NT2/D1 (cell line): Measurements from ENCODE around the gene SLC28A3.

ENCODE experiments used
- SUZ12 ChIP-seq: IDR thresholded peaks from 2 replicates; pipeline ENCODE4 v1.6.1; 2011; ENCODE audit not compliant: insufficient read length, insufficient read depth; ENCODE audit errors: extremely low read depth
- YY1 ChIP-seq: IDR thresholded peaks from 2 replicates; pipeline ENCODE4 v1.6.1; 2011; ENCODE audit not compliant: insufficient read length, insufficient read depth
- ZNF274 ChIP-seq: IDR thresholded peaks from 2 replicates; pipeline ENCODE4 v1.6.1; 2011; ENCODE audit warnings: mild to moderate bottlenecking, low read depth, low read length

GRCh38 chr9:84300271-84300670, 40.3 kb downstream of the SLC28A3 start:
- no peak for TF ChIP-seq YY1
- TF ChIP-seq SUZ12: no peak
- TF ChIP-seq ZNF274: no peak
